HepG2 (cell line): ENCODE measurements around the gene CASZ1. TPM values are rescaled to one million over a fixed set of nuclear protein-coding genes. Genes with fewer than 3 reads are reported as not detected.

Source experiments
- CEBPG ChIP-seq: IDR thresholded peaks from 2 replicates; pipeline ENCODE4 v1.6.1; 2016
- DRAP1 ChIP-seq: IDR thresholded peaks from 2 replicates; pipeline ENCODE4 v1.6.1; 2016; ENCODE audit warnings: missing genetic modification reagents, missing compliant biosample characterization
- FOSL2 ChIP-seq: sonication (generic); formaldehyde crosslinking; IDR thresholded peaks from 2 replicates; pipeline ENCODE4 v1.4.0; 2020; ENCODE audit warnings: missing genetic modification reagents
- HNF4G ChIP-seq, 2 experiments: sonication (generic) in 1 of 2; formaldehyde crosslinking in 1 of 2; IDR thresholded peaks; 2 replicates each; pipeline versions ENCODE4 v1.4.0 to v1.6.1; 2011 to 2020; ENCODE audit warnings: borderline replicate concordance in 2 of 2, low read depth in 2 of 2, mild to moderate bottlenecking in 2 of 2, low read length in 1 of 2, missing genetic modification reagents in 1 of 2, moderate library complexity in 1 of 2
- HNRNPUL1 ChIP-seq: fragments of 200-400 bp; formaldehyde crosslinking; IDR thresholded peaks from 2 replicates; pipeline ENCODE4 v1.6.1; 2017; ENCODE audit warnings: low read depth, mild to moderate bottlenecking, low read length, moderate library complexity
- MEF2D ChIP-seq: sonication (generic); formaldehyde crosslinking; IDR thresholded peaks from 2 replicates; pipeline ENCODE4 v1.5.1; 2020; ENCODE audit warnings: mild to moderate bottlenecking, missing genetic modification reagents
- NCOR1 ChIP-seq: fragments of 200-600 bp; sonication (generic); IDR thresholded peaks from 2 replicates; pipeline ENCODE4 v1.7.0; 2017; ENCODE audit warnings: antibody characterized with exemption, low read length, borderline replicate concordance
- PATZ1 ChIP-seq: sonication (generic); formaldehyde crosslinking; IDR thresholded peaks from 2 replicates; pipeline ENCODE4 v1.4.0; 2020; ENCODE audit warnings: missing genetic modification reagents
- REXO4 ChIP-seq: sonication (generic); formaldehyde crosslinking; IDR thresholded peaks from 2 replicates; pipeline ENCODE4 v1.8.0; 2022; ENCODE audit warnings: missing genetic modification reagents, mild to moderate bottlenecking, borderline replicate concordance
- SCMH1 ChIP-seq: sonication (generic); formaldehyde crosslinking; IDR thresholded peaks from 2 replicates; pipeline ENCODE4 v1.9.0; 2021; ENCODE audit warnings: missing genetic modification reagents, mild to moderate bottlenecking, borderline replicate concordance
- SOX13 ChIP-seq, 3 experiments: fragments of 450-650 bp in 1 of 3; sonication (generic) in 1 of 3; formaldehyde crosslinking in 1 of 3; IDR thresholded peaks in 2 of 3; conservative IDR thresholded peaks in 1 of 3; 2 replicates each; pipeline versions ENCODE4 v1.5.0 to v1.6.1; 2016 to 2020; ENCODE audit warnings: antibody characterized with exemption in 1 of 3, mild to moderate bottlenecking in 1 of 3, missing compliant biosample characterization in 1 of 3, missing genetic modification reagents in 1 of 3, moderate library complexity in 1 of 3
- THAP11 ChIP-seq: IDR thresholded peaks from 2 replicates; pipeline ENCODE4 v1.6.1; 2016; ENCODE audit warnings: missing biosample characterization, missing genetic modification reagents
- TMF1 ChIP-seq: sonication (generic); formaldehyde crosslinking; IDR thresholded peaks from 2 replicates; pipeline ENCODE4 v1.8.1; 2022; ENCODE audit warnings: low read depth, missing genetic modification reagents
- ZBTB39 ChIP-seq: sonication (generic); formaldehyde crosslinking; IDR thresholded peaks from 2 replicates; pipeline ENCODE4 v1.5.0; 2020; ENCODE audit warnings: missing genetic modification reagents
- ZBTB4 ChIP-seq: sonication (generic); formaldehyde crosslinking; IDR thresholded peaks from 2 replicates; pipeline ENCODE4 v1.4.0; 2020; ENCODE audit warnings: missing genetic modification reagents, mild to moderate bottlenecking, borderline replicate concordance
- ZBTB7A ChIP-seq: sonication (generic); formaldehyde crosslinking; IDR thresholded peaks from 2 replicates; pipeline ENCODE4 v1.8.0; 2022; ENCODE audit warnings: mild to moderate bottlenecking, missing genetic modification reagents
- ZMYM2 ChIP-seq: sonication (generic); formaldehyde crosslinking; IDR thresholded peaks from 2 replicates; pipeline ENCODE4 v1.8.0; 2022; ENCODE audit warnings: mild to moderate bottlenecking, missing genetic modification reagents
- ZNF333 ChIP-seq: sonication (generic); formaldehyde crosslinking; IDR thresholded peaks from 2 replicates; pipeline ENCODE4 v1.4.0; 2020; ENCODE audit warnings: mild to moderate bottlenecking, missing genetic modification reagents, borderline replicate concordance
- ZNF660 ChIP-seq: sonication (generic); formaldehyde crosslinking; IDR thresholded peaks from 2 replicates; pipeline ENCODE4 v1.5.1; 2020; ENCODE audit warnings: mild to moderate bottlenecking, low read depth, missing genetic modification reagents, borderline replicate concordance
- polyA plus RNA-seq, 8 experiments: library from polyadenylated mRNA; depleted of rRNA in 3 of 8; stranded (reverse) in 7 of 8; unstranded in 1 of 8; fragments of >200 nt; fragmentation: Illumina TruSeq in 4 of 8; extraction: Trizol in 4 of 8; gene quantifications; 2 replicates each; pipeline versions ENCODE4 v1.2.1 to v1.2.3, GENCODE V29; 2011 to 2016; ENCODE audit warnings: low read depth in 4 of 8, missing spikeins in 1 of 8, mixed read lengths in 1 of 8; ENCODE audit not compliant: insufficient read depth in 1 of 8
- total RNA-seq, 5 experiments: library from RNA; depleted of rRNA; stranded (reverse); fragments of >200 nt; fragmentation: Illumina TruSeq; extraction: Trizol; gene quantifications; 2 replicates each; pipeline ENCODE4 v1.2.3, GENCODE V29; 2016; ENCODE audit warnings: low read depth in 1 of 5

CASZ1 gene
- total and polyA plus RNA-seq, 2 of the 13 experiments (the other 11 are each of a cell fraction or from before 2014, with no cell fraction given), result 1.9 to 3.7 TPM

DNA sequence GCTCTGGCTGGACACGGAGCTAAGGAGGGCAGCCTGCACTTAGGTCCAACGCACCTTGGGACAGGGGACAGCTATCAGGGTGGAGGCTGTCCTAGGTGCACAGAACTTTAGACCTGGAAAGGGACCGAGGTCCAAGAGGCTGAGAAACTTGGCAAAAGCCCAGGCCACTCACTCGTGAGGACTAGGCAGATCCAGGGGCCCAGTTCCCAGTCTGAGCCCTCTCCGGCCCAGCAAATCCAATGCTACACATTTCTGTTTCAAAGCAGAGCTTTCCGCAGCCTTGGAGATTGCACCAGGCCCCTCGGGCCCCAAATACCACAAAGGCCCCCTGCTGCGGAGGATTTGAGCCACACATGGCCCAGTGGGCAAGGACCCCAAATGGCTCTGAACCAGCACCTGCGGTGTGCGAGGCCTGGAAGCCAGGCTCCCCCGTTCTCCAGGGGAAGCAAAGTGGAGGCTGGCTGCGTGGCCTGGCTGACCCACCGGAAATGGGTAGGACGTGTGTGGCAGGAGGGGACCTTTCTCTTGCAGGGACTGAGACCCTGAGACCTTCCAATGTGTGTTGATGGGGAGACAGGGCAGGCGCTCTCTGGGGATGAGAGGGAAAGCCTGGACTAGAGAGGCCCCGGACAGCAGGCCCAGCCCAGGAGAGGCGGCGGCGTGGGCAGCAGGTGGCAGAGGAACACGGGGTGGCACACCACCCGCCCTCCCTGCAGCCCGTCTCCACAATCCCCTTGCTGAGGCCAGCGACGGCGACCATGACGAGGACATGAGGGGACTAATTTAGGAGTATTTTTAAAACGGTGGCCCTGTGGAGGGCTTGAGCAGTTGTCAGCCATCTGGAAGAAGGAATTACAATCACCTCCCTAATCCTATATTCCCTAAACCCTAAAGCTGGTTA lies 118.7 kb downstream of the CASZ1 start (continued):
- TF ChIP-seq NCOR1 (peak; percentile 68; the same call in 1 of the 2 replicates), ZBTB39 (CRISPR knock-in tag) (0 out of 2 replicates have a peak, but pooled peaks have one; percentile 9), HNRNPUL1 (no peak), FOSL2 (CRISPR knock-in tag) (no peak), ZNF660 (CRISPR knock-in tag) (no peak), ZMYM2 (peak; percentile 41; the same call in 1 of the 2 replicates), TMF1 (CRISPR knock-in tag) (no peak), SOX13 (IDR thresholded peaks at IDR 0.05) (no peak), SOX13 (CRISPR knock-in tag; conservative IDR thresholded peaks at IDR 0.05 in 1 of 2, IDR thresholded peaks at IDR 0.05 in 1 of 2) (0 out of 4 replicates have a peak, but pooled peaks of 1 of the 2 experiments have one; percentile 5), HNF4G (IDR thresholded peaks at IDR 0.05; ENCODE audit: borderline replicate concordance, low read depth, low read length) (peak; percentile 72; the same call in 1 of the 2 replicates), HNF4G (CRISPR knock-in tag; IDR thresholded peaks at IDR 0.05; ENCODE audit: borderline replicate concordance, low read depth) (0 out of 2 replicates have a peak, but pooled peaks have one; percentile 27), ZBTB4 (peak; percentile 35; the same call in 1 of the 2 replicates), PATZ1 (CRISPR knock-in tag) (peak; percentile 31; the same call in 1 of the 2 replicates), MEF2D (CRISPR knock-in tag) (no peak), SCMH1 (CRISPR knock-in tag) (no peak), DRAP1 (CRISPR knock-in tag) (no peak), THAP11 (CRISPR knock-in tag) (no peak), ZBTB7A (CRISPR knock-in tag) (no peak), ZNF333 (CRISPR knock-in tag) (no peak), REXO4 (no peak), CEBPG (CRISPR knock-in tag) (no peak)
